IPS DF 6.9 (cell line): ENCODE results near the gene CREM.

Source experiments
- DNase-seq: peaks from one replicate; pipeline ENCODE4 v3.0.0-alpha.2; 2013; ENCODE audit warnings: low read depth, low spot score
- H3K27ac ChIP-seq: one replicate; pipeline ENCODE4 v1.5.1; 2013; ENCODE audit warnings: low read length, control low read depth
- H3K27me3 ChIP-seq: 2 replicates; pipeline ENCODE4 v1.6.1; 2013; ENCODE audit warnings: mild to moderate bottlenecking, low read length; ENCODE audit not compliant: control insufficient read depth, insufficient read depth
- H3K36me3 ChIP-seq: 2 replicates; pipeline ENCODE4 v1.6.1; 2013; ENCODE audit warnings: low read length; ENCODE audit not compliant: control insufficient read depth, insufficient read depth
- H3K4me1 ChIP-seq: 2 replicates; pipeline ENCODE4 v1.6.1; 2013; ENCODE audit warnings: low read length; ENCODE audit not compliant: control insufficient read depth, insufficient read depth
- H3K4me3 ChIP-seq: 2 replicates; pipeline ENCODE4 v1.5.1; 2013; ENCODE audit warnings: mild to moderate bottlenecking, low read length
- H3K9me3 ChIP-seq: 2 replicates; pipeline ENCODE4 v1.6.1; 2013; ENCODE audit warnings: low read length, inconsistent platforms; ENCODE audit not compliant: control insufficient read depth, insufficient read depth
- WGBS: extraction: QIAGEN DNeasy Blood & Tissue Kit; methylation state at CpG from one replicate; pipeline ENCODE4 v1.1.7; 2013; ENCODE audit warnings: mixed read lengths, missing lambda C conversion rate; ENCODE audit not compliant: insufficient read length, insufficient coverage; 5-methylcytosine and 5-hydroxymethylcytosine counted together

Gene CREM

GRCh38 chr10:35262436-35262835 lies 135.8 kb downstream of the CREM start:
- no peaks in the 10 kb centered on the region for H3K9me3 ChIP-seq

More at GRCh38 chr10:35262436-35262835, 135.8 kb downstream of the CREM start:
- H3K27ac ChIP-seq, result no peak overlapping the region
- DNase-seq, result no peak
- WGBS, result no CpG with 5 or more reads among the region's 5 CpGs
- H3K4me3 ChIP-seq, result no peak overlapping the region
- H3K36me3 ChIP-seq, result no peaks in the 10 kb centered on the region
- no peaks in the 10 kb centered on the region for H3K4me1 ChIP-seq
- H3K27me3 ChIP-seq, result no peaks in the 10 kb centered on the region
